ENCODE measurements around the gene ELMOD3. TPM values are rescaled to one million over a fixed set of nuclear protein-coding genes. Genes with fewer than 3 reads are reported as not detected.

The ELMOD3 gene
- total and polyA plus RNA-seq, 2 of the 8 experiments (the other 6 are each of a cell fraction or from before 2014, with no cell fraction given) = 8.5 to 10.2 TPM

GRCh38 chr2:85427300-85427835 lies 72.8 kb downstream of the ELMOD3 start:
- H3K79me1 ChIP-seq (ENCODE audit: low read depth, low read length) = no peaks in the 10 kb centered on the region
- H3K14ac ChIP-seq (ENCODE audit: insufficient read length) = no peak overlapping the region
- H2AK5ac ChIP-seq (ENCODE audit: low read depth, low read length) = 0 out of 2 replicates have a peak overlapping the region, but pooled peaks have one; percentile 75
- H3K4me3 ChIP-seq (ENCODE audit: extremely low read depth in 1 of 4, insufficient read depth in 2 of 4, low read depth in 3 of 4, low read length in 4 of 4) = no peak overlapping the region
- H4K20me1 ChIP-seq (replicated peaks in 1 of 2; ENCODE audit: control insufficient read depth in 1 of 2, insufficient read depth in 2 of 2, low read length in 2 of 2) = no peaks in the 10 kb centered on the region
- no peak overlapping the region for H4K91ac ChIP-seq (replicated peaks; ENCODE audit: insufficient read length, low read length)
- no peaks in the 10 kb centered on the region for H3K79me2 ChIP-seq (ENCODE audit: control insufficient read depth in 1 of 2, insufficient read depth in 2 of 2, low read length in 2 of 2)
- no peak overlapping the region for H4K5ac ChIP-seq (ENCODE audit: insufficient read length, low read depth, low read length)
- no peak overlapping the region for H3K18ac ChIP-seq (ENCODE audit: extremely low read depth, low read length)
- FAIRE-seq (no peak), DNase-seq (ENCODE audit: low read depth in 1 of 2, low spot score in 2 of 2) (no peak)
- no peak overlapping the region for H3K56ac ChIP-seq (replicated peaks; ENCODE audit: insufficient read length, low read depth, low read length)
- H3K4ac ChIP-seq (replicated peaks; ENCODE audit: insufficient read length, low read depth, low read length) = no peak overlapping the region
- H2BK5ac ChIP-seq (ENCODE audit: low read depth, low read length) = no peak overlapping the region
- H3K9me3 ChIP-seq (ENCODE audit: insufficient read depth in 2 of 2, low read depth in 1 of 2, low read length in 1 of 2) = no peaks in the 10 kb centered on the region
- WGBS, 2 experiments (ENCODE audit: extremely low coverage in 1 of 2, insufficient coverage in 1 of 2, insufficient read length in 1 of 2, insufficient replicate concordance in 2 of 2, low coverage in 1 of 2, low lambda C conversion rate in 2 of 2, missing lambda C conversion rate in 1 of 2) = 90% methylated on average over 3 of the region's 3 CpGs; no CpG with 5 or more reads in 1 of the 2 experiments
- H3K27me3 ChIP-seq (replicated peaks in 1 of 4; ENCODE audit: control insufficient read depth in 3 of 4, extremely low read depth in 1 of 4, insufficient read depth in 3 of 4, low read length in 3 of 4) = peaks cover 0 to 6% (median 2%) of the 10 kb centered on the region in 4 experiments; a peak in 3 of 7 replicates
- H2BK20ac ChIP-seq (ENCODE audit: low read length) = no peak overlapping the region
- ChIA-PET CTCF (ENCODE audit: partially characterized antibody) (interaction anchor here (0.8 to 15.1 kb wide), 6 partner anchors 14 to 125 kb away, joined by 3 to 259 read pairs (median 6); partner anchors contain the start of gene MAT2A), POLR2A (ENCODE audit: partially characterized antibody) (interaction anchor here (0.7 to 55.3 kb wide), 4 partner anchors 9 to 189 kb away, joined by 3 to 1889 read pairs (median 4); partner anchors contain the start of genes ELMOD3, GGCX, MAT2A and RETSAT)
- no peak overlapping the region for H2BK12ac ChIP-seq (ENCODE audit: low read depth, low read length)
- H3K23ac ChIP-seq (ENCODE audit: insufficient read length) = no peak overlapping the region
- H4K8ac ChIP-seq (ENCODE audit: extremely low read depth, insufficient read depth, low read length) = no peak overlapping the region
- H3K36me3 ChIP-seq (ENCODE audit: control insufficient read depth in 2 of 4, insufficient read depth in 4 of 4, low read length in 3 of 4) = no peaks in the 10 kb centered on the region
- no peak overlapping the region for H2BK15ac ChIP-seq (ENCODE audit: low read length)
- 0 out of 2 replicates have a peak, but pooled peaks cover 3% of the 10 kb centered on the region for H3K23me2 ChIP-seq (ENCODE audit: low read depth, low read length)
- H3K9ac ChIP-seq (replicated peaks in 1 of 4; ENCODE audit: extremely low read depth in 1 of 4, low read depth in 3 of 4, low read length in 3 of 4) = no peak overlapping the region
- H3K27ac ChIP-seq (ENCODE audit: low read depth, low read length) = no peak overlapping the region
- no peak overlapping the region for H2BK120ac ChIP-seq (replicated peaks; ENCODE audit: low read depth, low read length)
- H3K4me1 ChIP-seq (replicated peaks in 1 of 4; ENCODE audit: control insufficient read depth in 3 of 4, insufficient read depth in 4 of 4, low read length in 3 of 4) = peaks cover 0 to 32% (median 21%) of the 10 kb centered on the region in 4 experiments; a peak in 6 of 7 replicates
- H2AFZ ChIP-seq (ENCODE audit: low read length) = no peak overlapping the region
- H3K4me2 ChIP-seq (ENCODE audit: insufficient read depth in 1 of 2, low read depth in 2 of 2, low read length in 2 of 2) = no peak overlapping the region
- TF ChIP-seq, protein P1, sequence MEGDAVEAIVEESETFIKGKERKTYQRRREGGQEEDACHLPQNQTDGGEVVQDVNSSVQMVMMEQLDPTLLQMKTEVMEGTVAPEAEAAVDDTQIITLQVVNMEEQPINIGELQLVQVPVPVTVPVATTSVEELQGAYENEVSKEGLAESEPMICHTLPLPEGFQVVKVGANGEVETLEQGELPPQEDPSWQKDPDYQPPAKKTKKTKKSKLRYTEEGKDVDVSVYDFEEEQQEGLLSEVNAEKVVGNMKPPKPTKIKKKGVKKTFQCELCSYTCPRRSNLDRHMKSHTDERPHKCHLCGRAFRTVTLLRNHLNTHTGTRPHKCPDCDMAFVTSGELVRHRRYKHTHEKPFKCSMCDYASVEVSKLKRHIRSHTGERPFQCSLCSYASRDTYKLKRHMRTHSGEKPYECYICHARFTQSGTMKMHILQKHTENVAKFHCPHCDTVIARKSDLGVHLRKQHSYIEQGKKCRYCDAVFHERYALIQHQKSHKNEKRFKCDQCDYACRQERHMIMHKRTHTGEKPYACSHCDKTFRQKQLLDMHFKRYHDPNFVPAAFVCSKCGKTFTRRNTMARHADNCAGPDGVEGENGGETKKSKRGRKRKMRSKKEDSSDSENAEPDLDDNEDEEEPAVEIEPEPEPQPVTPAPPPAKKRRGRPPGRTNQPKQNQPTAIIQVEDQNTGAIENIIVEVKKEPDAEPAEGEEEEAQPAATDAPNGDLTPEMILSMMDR (IDR thresholded peaks at IDR 0.05; ENCODE audit: control extremely low read depth in 1 of 3, insufficient read depth in 1 of 3, low read depth in 1 of 3, low read length in 3 of 3) = no peak
- TF ChIP-seq SP1 (IDR thresholded peaks at IDR 0.05; ENCODE audit: low read depth, low read length) (no peak), RNF2 (IDR thresholded peaks at IDR 0.05; ENCODE audit: borderline replicate concordance, low read depth, low read length, missing control alignments, poor library complexity, severe bottlenecking) (no peak), KDM5A (IDR thresholded peaks at IDR 0.05; ENCODE audit: low read length) (no peak), BACH1 (IDR thresholded peaks at IDR 0.05; ENCODE audit: low read length) (no peak), ASH2L (IDR thresholded peaks at IDR 0.05; ENCODE audit: low read length) (no peak), NANOG (IDR thresholded peaks at IDR 0.05; ENCODE audit: insufficient read depth, low read depth, low read length, poor library complexity, severe bottlenecking) (no peak), TAF7 (optimal IDR thresholded peaks at IDR 0.05; ENCODE audit: borderline replicate concordance, low read depth, low read length) (no peak), CBX8 (IDR thresholded peaks at IDR 0.05; ENCODE audit: borderline replicate concordance, low read depth, low read length) (no peak), GTF2F1 (IDR thresholded peaks at IDR 0.05; ENCODE audit: borderline replicate concordance, low read depth, low read length) (no peak)

Data from H1 (cell line).